Ascending aorta (tissue), 2 donors: ENCODE results near the gene RALGPS2. TPM values are rescaled to one million over a fixed set of nuclear protein-coding genes. Genes with fewer than 3 reads are reported as not detected.

ENCODE experiments used
- DNase-seq, 2 donors: peaks; one replicate each; pipeline ENCODE4 v3.0.0-alpha.2; 2019; ENCODE audit warnings: low spot score in 2 of 2
- H3K27ac ChIP-seq, 2 donors: fragments of 200-600 bp; sonication (generic); one replicate each; pipeline ENCODE4 v1.5.1; 2016 to 2017; ENCODE audit warnings: mild to moderate bottlenecking in 1 of 2
- H3K27me3 ChIP-seq: fragments of 200-600 bp; sonication (generic); one replicate; pipeline ENCODE4 v1.5.1; 2017
- H3K36me3 ChIP-seq, 2 donors: fragments of 200-600 bp; sonication (generic); one replicate each; pipeline ENCODE4 v1.5.1; 2016
- H3K4me1 ChIP-seq, 2 donors: fragments of 200-600 bp; sonication (generic); one replicate each; pipeline ENCODE4 v1.5.1; 2016 to 2017; ENCODE audit warnings: mild to moderate bottlenecking in 1 of 2
- H3K4me3 ChIP-seq, 2 donors: fragments of 200-600 bp; sonication (generic); one replicate each; pipeline ENCODE4 v1.5.1; 2016 to 2017; ENCODE audit warnings: mild to moderate bottlenecking in 1 of 2
- H3K9me3 ChIP-seq, 2 donors: fragments of 200-600 bp; sonication (generic); one replicate each; pipeline ENCODE4 v1.5.1; 2016
- intact Hi-C: fragments of 100-400 bp; cut with DNase I; formaldehyde crosslinking; loops from one replicate; pipeline ENCODE4 v1.15.1; 2023
- total RNA-seq: library from RNA; depleted of rRNA; stranded (reverse); fragments of >200 nt; gene quantifications from one replicate; pipeline ENCODE4 v1.1.0, GENCODE V29; 2016
- TF ChIP-seq, protein P1 (sequence below), 3 experiments: fragments of 200-600 bp in 2 of 3; fragments of 450-650 bp in 1 of 3; sonication (generic) in 2 of 3; IDR thresholded peaks; one replicate each; pipeline ENCODE4 v1.5.1; 2016 to 2019; ENCODE audit warnings: antibody characterized with exemption in 3 of 3, mild to moderate bottlenecking in 1 of 3, moderate library complexity in 1 of 3

The RALGPS2 gene
- total RNA-seq, 1 donor from 2014 or later = 2.2 TPM

DNA sequence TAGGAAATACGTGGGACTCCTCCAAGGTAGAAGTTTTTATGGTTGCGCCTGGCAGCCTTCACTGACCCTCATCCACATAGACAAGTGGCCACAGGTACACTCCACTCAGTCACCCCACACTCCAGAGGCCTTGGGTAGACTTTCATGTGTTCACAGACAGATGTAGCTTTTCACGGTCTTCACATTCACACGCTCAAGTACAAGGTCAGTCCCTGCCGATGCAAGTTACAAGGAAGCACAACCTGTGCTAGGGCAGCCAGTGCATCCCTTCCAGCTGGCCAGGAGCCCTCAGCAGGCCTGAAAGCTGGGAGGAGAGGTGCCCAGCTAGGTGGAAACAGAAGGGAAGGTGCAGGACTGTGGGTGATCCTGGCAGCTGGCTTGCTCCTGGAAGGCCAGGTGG, 245.1 kb downstream of the RALGPS2 start:
- intact Hi-C loops = no loop called here
- Histone ChIP-seq H3K27me3 (no peaks in the 10 kb centered on the region), H3K4me1 (no peaks in the 10 kb centered on the region), H3K9me3 (no peaks in the 10 kb centered on the region), H3K36me3 (no peaks in the 10 kb centered on the region), H3K27ac (no peak overlapping the region), H3K4me3 (no peak overlapping the region)
- DNase-seq = no peak
- TF ChIP-seq, protein P1, sequence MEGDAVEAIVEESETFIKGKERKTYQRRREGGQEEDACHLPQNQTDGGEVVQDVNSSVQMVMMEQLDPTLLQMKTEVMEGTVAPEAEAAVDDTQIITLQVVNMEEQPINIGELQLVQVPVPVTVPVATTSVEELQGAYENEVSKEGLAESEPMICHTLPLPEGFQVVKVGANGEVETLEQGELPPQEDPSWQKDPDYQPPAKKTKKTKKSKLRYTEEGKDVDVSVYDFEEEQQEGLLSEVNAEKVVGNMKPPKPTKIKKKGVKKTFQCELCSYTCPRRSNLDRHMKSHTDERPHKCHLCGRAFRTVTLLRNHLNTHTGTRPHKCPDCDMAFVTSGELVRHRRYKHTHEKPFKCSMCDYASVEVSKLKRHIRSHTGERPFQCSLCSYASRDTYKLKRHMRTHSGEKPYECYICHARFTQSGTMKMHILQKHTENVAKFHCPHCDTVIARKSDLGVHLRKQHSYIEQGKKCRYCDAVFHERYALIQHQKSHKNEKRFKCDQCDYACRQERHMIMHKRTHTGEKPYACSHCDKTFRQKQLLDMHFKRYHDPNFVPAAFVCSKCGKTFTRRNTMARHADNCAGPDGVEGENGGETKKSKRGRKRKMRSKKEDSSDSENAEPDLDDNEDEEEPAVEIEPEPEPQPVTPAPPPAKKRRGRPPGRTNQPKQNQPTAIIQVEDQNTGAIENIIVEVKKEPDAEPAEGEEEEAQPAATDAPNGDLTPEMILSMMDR (IDR thresholded peaks at IDR 0.05) = no peak

Other genes starting within 250 kb of the RALGPS2 start
- not detected for gene CLEC20A, start 228.3 kb upstream of the RALGPS2 start, total RNA-seq
- not detected for gene TEX35, start 212.1 kb upstream of the RALGPS2 start, total RNA-seq
- 30.8 TPM for gene ANGPTL1, start 145.8 kb downstream of the RALGPS2 start, total RNA-seq